HTR-8/SVneo (cell line): Measurements from ENCODE around the gene TAX1BP1.
"Not testable (repeated sequence)": the region's sequence is repeated elsewhere in the genome, so short reads cannot be mapped to it uniquely, and the experiment has no call there.

Experiments
- DNase-seq: peaks from one replicate; pipeline ENCODE4 v3.0.0; 2011; ENCODE audit warnings: low spot score, mixed read lengths; ENCODE audit not compliant: insufficient read length
- FAIRE-seq: peaks from 2 replicates; lab custom pipeline; 2011; peaks lifted over from hg19 to GRCh38; lab: Jason Lieb, UNC

TAX1BP1 gene

GRCh38 chr7:27836536-27836935 lies 96.6 kb downstream of the TAX1BP1 start:
- no peak for FAIRE-seq
- no peak for DNase-seq

- DNase-seq (no peak), FAIRE-seq (no peak)
These were observed 99.1 kb downstream of the TAX1BP1 start for GRCh38 chr7:27839099-27839498.

DNA sequence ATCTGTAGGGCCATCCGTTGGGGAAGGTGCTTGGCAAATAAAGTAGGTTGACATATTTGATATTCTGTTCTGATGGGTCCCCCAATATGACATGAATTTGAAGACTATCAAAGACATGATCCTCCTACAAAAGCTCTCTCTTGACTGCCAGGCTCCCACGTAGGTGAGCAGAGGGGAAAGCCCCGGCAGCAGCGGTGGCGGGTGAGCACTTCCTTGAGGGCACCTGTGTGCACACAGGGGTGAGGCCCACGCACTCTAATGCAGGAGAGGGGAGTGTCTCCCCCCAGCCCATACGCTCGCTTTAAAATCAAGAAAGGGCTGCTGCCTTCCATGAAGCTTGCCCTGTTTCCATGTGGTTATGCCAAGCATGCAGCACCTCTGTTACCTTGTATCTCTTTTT lies 100.4 kb downstream of the TAX1BP1 start:
- FAIRE-seq (no peak), DNase-seq (no peak)

- FAIRE-seq (no peak), DNase-seq (no peak)
These were observed 100.9 kb downstream of the TAX1BP1 start for GRCh38 chr7:27840760-27841364.

- no peak for DNase-seq
- FAIRE-seq, result no peak
These were observed 102.2 kb downstream of the TAX1BP1 start for GRCh38 chr7:27842094-27842692.

DNA sequence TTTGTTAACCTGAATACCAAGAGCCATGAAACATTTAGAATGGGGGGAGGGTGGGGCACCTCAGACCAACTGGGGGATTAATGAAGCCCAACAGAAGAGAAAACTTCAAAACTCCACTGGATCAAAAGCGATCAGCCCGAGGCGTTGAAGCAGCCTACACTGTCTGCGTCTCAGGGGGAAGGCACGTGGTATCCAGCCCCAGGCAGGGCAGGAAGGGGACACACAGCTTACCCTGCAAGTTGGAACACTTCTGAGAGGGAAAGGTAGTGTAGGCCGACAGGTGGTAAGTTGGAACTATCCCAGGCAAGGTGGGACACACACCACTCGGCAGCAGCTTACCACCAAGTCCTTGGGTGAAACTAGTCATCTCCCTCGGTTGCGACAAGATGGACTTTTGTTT lies 102.9 kb downstream of the TAX1BP1 start:
- FAIRE-seq, result no peak

GRCh38 chr7:27843584-27844305 lies 103.8 kb downstream of the TAX1BP1 start:
- DNase-seq, result no peak
- no peak for FAIRE-seq

More for the DNA sequence above, 102.9 kb downstream of the TAX1BP1 start:
- no peak for DNase-seq

DNA sequence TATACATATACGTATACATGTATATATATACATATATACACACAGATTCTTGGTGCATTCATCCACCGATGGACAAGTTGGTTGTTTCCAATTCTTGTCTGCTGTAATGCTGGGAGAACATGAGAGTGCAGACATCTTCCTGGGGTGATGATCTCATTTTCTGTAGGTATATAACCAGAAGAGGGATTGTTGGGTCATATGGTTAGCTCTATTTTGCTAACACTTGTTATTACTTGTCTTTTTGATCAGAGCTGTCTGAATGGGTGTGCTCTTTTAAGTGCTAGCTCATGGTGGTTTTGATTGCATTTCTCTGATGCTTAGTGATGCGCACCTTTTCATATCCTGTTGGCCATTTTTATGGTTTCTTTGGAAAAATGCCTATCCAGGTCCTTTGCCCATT lies 106.4 kb downstream of the TAX1BP1 start:
- DNase-seq, result no peak
- FAIRE-seq, result no peak

DNA sequence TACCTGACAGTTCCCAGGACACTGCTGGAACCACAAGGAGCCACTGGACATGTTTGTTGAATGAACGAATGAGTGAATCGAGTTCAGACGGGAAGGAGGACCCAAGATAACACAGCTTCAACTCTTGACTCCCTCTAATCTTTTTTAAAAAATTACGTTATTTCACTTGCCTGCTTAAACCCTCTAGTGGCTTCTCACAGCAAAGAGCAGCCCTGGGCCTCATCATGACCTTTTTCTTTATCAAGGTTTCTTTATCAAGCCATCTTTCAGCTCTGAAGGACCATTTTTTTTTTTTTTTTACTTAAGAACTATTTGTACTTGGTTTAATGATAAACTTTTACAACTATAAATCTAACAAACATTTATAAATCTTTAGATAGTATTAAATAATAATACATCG lies 110.6 kb downstream of the TAX1BP1 start:
- FAIRE-seq (no peak), DNase-seq (no peak)

DNA sequence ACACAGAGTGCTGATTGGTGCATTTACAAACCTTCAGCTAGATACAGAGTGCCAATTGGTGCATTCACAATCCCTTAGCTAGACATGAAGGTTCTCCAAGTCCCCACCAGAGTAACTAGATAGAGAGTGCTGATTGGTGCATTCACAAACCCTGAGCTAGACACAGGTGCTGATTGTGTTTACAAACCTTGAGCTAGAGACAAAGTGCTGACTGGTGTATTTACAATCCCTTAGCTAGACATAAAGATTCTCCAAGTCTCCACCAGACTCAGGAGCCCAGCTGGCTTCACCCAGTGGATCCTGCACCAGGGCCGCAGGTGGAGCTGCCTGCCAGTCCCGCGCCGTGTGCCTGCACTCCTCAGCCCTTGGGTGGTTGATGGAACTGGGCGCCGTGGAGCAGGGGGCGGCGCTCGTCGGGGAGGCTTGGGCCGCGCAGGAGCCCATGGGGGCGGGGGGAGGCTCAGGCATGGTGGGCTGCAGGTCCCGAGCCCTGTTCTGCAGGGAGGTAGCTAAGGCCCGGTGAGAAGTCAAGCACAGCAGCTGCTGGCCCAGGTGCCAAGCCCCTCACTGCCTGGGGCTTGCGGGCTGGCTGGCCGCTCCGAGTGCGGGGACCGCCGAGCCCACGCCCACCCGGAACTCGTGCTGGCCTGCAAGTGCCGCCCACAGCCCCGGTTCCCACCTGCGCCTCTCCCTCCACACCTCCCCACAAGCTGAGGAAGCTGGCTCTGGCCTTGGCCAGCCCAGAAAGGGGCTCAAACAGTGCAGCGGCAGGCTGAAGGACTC lies 116.9 kb downstream of the TAX1BP1 start:
- not testable (repeated sequence) for DNase-seq, FAIRE-seq

- no peak for FAIRE-seq
- DNase-seq, result no peak
These were observed 120.8 kb downstream of the TAX1BP1 start for GRCh38 chr7:27860800-27861199.

- FAIRE-seq (no peak), DNase-seq (no peak)
These were observed 121.8 kb downstream of the TAX1BP1 start for GRCh38 chr7:27861747-27862146.

- DNase-seq, result no peak
- no peak for FAIRE-seq
These were observed 123.9 kb downstream of the TAX1BP1 start for GRCh38 chr7:27863880-27864279.

DNA sequence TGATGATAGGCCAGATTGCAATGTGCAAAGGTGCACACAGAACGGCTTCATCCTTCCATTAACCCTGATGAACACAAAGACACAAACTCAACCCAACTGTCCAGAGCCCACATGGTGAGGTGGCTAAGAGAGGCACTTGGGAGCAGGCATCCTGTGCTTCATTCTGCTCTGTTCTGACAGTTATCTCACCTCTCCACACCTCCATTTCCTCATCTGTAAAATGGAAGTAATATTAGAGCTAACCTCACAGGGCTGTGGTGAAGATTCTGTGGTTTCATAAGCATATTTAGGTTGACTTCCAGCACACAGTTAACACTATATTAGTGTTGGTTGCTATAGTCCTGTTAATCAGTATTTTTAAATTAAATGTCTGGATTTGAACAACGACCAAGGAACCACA lies 126.3 kb downstream of the TAX1BP1 start:
- no peak for FAIRE-seq

DNA sequence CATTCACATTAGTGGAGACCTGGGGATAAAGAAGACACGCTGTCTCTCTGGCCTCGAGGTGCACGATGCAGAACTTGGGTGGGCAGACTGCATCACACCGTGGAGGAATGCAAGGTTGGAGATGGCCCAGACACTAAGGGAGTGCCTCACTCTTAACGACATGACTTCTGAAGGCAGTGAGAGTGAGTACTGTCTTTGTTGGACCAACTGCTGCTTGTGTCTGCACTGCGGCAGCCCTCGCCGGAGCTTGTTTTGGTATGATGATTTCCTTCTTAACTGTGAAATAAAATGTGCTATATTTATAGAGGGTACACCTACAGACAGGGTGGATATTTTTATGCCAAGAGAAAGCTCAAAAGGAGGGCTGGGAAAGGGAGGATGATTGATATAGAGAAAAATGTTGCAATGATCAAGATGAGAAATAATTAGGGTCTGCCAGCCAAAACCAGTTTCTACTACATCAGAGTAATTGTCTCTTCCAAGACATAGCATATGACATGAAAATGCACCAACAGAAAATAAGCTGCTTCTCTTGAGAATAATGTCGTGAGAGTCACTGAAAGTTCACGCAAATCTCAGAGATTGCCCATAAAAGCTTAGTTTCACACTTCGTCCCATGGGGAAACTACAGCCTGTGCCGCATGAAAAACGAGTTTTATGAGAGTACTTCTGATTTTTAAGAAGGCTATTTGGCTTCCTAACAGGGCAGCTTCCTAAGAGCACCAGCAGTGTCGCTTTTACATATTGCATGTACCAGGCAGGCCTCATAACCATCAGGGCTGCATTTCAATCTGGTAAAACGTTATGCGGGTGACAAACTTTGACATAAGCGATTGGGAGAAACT lies 127.1 kb downstream of the TAX1BP1 start:
- FAIRE-seq (no peak), DNase-seq (no peak)

More for the DNA sequence above, 126.3 kb downstream of the TAX1BP1 start:
- DNase-seq, result no peak

GRCh38 chr7:27868131-27868550 lies 128.2 kb downstream of the TAX1BP1 start:
- FAIRE-seq, result no peak
- no peak for DNase-seq

GRCh38 chr7:27869056-27869455 lies 129.1 kb downstream of the TAX1BP1 start:
- FAIRE-seq (no peak), DNase-seq (no peak)

GRCh38 chr7:27870595-27870994 lies 130.6 kb downstream of the TAX1BP1 start:
- DNase-seq (no peak), FAIRE-seq (no peak)

GRCh38 chr7:27871086-27871485 lies 131.1 kb downstream of the TAX1BP1 start:
- DNase-seq (no peak), FAIRE-seq (peak; percentile 76)

DNA sequence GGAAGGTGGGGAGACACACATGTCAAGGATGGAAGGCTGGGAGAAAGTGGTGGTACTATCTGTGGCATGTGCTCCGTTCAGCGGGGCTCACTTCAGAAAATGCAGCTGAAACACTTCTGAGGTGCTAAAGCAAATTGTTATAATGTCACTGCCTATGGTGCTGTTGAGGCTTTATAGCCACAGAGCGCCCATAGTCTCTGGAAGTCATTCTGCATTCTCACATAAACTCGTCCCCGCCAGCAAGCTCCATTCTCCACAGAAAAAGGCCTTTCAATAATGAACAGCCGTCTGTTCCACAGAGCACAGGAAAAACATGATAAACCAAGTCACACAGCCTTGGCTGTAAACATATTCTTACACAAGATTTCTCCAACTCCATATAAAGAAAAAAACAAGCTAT lies 131.9 kb downstream of the TAX1BP1 start:
- DNase-seq, result no peak
- FAIRE-seq, result no peak
